ENCODE measurements around the gene HCCS. TPM values are rescaled to one million over a fixed set of nuclear protein-coding genes. Genes with fewer than 3 reads are reported as not detected.

HCCS gene
- total and polyA plus RNA-seq, 2 experiments from 2014 or later: 18.6 to 27.7 TPM

- TF ChIP-seq ZNF331 (CRISPR knock-in tag; IDR thresholded peaks at IDR 0.05; ENCODE audit: low read depth): no peak
Observed at GRCh38 chrX:11100281-11101035, 10.7 kb upstream of the HCCS start (continued).

GRCh38 chrX:11103006-11103405 lies 8.1 kb upstream of the HCCS start:
- Histone ChIP-seq H4K20me1 (replicated peaks; ENCODE audit: insufficient read depth) (no peaks in the 10 kb centered on the region), H3K9me2 (ENCODE audit: insufficient read depth) (no peaks in the 10 kb centered on the region), H3F3A (replicated peaks; ENCODE audit: low read depth) (no peaks in the 10 kb centered on the region), H3K27ac (ENCODE audit: low read depth) (no peak overlapping the region), H3K4me3 (no peak overlapping the region), H3K27me3 (ENCODE audit: insufficient read depth) (no peaks in the 10 kb centered on the region), H3K79me2 (replicated peaks; ENCODE audit: insufficient read depth) (no peaks in the 10 kb centered on the region), H3K36me3 (ENCODE audit: insufficient read depth) (no peaks in the 10 kb centered on the region), H3K4me2 (no peak overlapping the region), H3K4me1 (ENCODE audit: insufficient read depth) (no peaks in the 10 kb centered on the region), H2AFZ (no peak overlapping the region)
- DNase-seq (ENCODE audit: low spot score): no peak
- Mint-ChIP-seq H3K27ac (no peak overlapping the region), H3K4me3 (no peak overlapping the region), H3K27me3 (ENCODE audit: insufficient read depth, low read depth, poor library complexity) (peaks cover 4% of the 10 kb centered on the region), H3K36me3 (ENCODE audit: low read depth) (no peaks in the 10 kb centered on the region), H3K4me1 (peaks cover 8% of the 10 kb centered on the region), H3K9me3 (no peaks in the 10 kb centered on the region)
- no peak for ATAC-seq
- TF ChIP-seq POLR2AphosphoS5 (IDR thresholded peaks at IDR 0.05; ENCODE audit: low read depth) (no peak), CTCF (conservative IDR thresholded peaks at IDR 0.05; ENCODE audit: low read depth in 2 of 2) (no peak), CREB1 (CRISPR knock-in tag; IDR thresholded peaks at IDR 0.05; ENCODE audit: low read depth) (no peak), ZNF331 (CRISPR knock-in tag; IDR thresholded peaks at IDR 0.05; ENCODE audit: low read depth) (no peak), EZH2phosphoT487 (IDR thresholded peaks at IDR 0.05; ENCODE audit: unreplicated experiment) (no peak), ZNF114 (CRISPR knock-in tag; IDR thresholded peaks at IDR 0.05) (no peak), ZNF462 (CRISPR knock-in tag; IDR thresholded peaks at IDR 0.05) (no peak), REST (IDR thresholded peaks at IDR 0.05; ENCODE audit: unreplicated experiment) (no peak), STAT1 (IDR thresholded peaks at IDR 0.05; ENCODE audit: unreplicated experiment) (no peak), NANOG (IDR thresholded peaks at IDR 0.05; ENCODE audit: borderline replicate concordance) (no peak), ETS1 (IDR thresholded peaks at IDR 0.05) (no peak), JUNB (IDR thresholded peaks at IDR 0.05; ENCODE audit: unreplicated experiment) (no peak), EZH2 (IDR thresholded peaks at IDR 0.05; ENCODE audit: low read depth, unreplicated experiment) (no peak)

All from GM23338 (cell line).